Jurkat, Clone E6-1 (cell line): ENCODE results near the gene MRNIP. TPM values are rescaled to one million over a fixed set of nuclear protein-coding genes. Genes with fewer than 3 reads are reported as not detected.

ENCODE experiments used
- DNase-seq: peaks from one replicate; pipeline ENCODE4 v3.0.0-alpha.2; 2011; ENCODE audit warnings: low read depth, low spot score
- H3K4me3 ChIP-seq: 2 replicates; pipeline ENCODE4 v1.5.1; 2011; ENCODE audit warnings: mild to moderate bottlenecking, low read length, control low read depth, moderate library complexity
- polyA plus RNA-seq: library from polyadenylated mRNA; unstranded; fragments of >200 nt; gene quantifications from one replicate; pipeline ENCODE4 v1.2.1, GENCODE V29; 2012; ENCODE audit warnings: missing spikeins; ENCODE audit not compliant: insufficient read length, insufficient read depth

MRNIP gene
- 17.1 TPM for polyA plus RNA-seq

DNA sequence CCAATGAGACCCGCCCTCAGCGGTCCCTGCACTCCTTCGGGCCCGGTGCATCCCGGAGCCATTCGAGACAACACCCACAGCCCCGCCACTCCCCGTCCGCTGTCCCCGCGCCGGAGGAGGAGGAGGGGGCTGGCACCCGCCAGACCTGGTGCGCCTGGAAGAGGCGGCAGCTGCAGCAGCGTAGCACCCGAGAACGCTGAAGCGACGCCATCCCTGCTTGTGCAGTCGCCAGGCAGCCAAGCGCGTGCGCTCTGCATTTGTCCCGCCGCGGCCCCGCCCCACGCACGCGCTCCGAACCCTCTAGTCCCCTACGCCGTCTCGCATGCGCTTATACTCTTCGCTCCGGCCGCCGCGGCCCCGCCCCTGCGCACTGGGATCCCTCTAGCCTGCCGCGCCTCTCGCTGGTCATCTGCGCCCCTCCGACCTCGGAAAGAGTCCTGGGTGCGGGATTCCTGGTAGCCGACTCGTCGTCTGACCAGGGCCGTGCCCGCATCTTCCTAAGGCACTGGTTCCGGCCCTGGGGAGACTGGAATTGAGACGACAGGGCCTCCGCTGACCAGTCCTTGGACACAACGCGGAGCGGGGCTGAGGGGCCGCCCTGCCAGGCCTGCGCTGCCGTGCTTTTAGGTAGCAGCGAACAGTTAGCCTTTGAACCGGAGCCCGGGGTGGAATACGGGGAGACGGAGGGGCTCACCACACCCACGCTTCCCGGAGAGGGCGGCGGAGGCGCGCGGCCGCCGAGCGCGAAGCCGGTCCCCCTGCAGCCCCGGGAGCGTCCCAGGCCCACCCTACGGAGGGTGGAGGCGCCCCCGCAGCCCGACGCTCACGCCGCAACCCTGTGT is at the start of gene MRNIP:
MRNIP (minus strand) TSS at position 232 of the 842 bp plus-strand sequence; CDS start at position 211, 21 bp downstream.
- peak within 1 kb of the TSS; percentile 83 for H3K4me3 ChIP-seq
- DNase-seq, result peak; percentile 83

DNA sequence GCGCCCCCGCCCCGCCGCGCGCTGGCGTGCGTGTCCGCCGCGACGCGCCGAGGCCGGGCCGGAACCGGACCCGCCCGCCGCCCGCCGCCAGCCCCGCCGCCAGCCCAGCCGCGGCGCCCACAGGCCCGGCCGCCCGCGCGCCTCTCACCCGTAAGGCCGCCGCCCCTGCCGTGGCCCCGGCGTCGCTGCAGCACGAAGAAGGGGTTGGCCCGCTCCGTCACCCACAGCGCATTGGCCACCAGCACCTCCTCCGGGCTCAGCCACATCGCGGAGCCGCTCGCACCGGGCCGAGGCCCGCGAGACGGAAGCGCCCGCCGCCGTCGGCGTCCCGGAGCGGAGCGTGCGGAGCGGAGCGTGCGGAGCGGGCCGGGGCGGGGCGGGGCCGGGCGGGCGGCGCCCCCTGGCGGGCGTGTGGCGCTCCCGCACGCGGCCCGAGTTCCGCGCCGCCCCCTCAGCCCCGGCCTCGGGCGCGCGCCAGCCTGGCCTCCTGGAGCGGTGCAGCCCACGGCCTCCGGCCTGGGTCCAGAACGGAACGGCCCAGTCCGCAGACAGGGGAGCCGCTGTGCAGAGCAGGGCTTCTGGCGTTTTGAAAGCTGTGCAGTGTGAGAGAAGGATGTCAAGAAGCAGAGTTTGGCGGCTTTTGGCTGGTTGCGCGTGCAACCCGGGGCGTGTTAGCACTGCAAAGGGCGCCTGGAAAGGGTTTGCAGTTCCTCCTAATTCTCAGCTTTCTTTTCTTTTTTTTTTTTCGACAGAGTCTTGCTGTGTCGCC is 49.1 kb upstream of the MRNIP start, which contains the start of gene TBC1D9B:
TBC1D9B (minus strand) TSS at position 342 of the 769 bp plus-strand sequence; CDS start at position 266, 76 bp downstream.
- DNase-seq, result peak; percentile 30
- H3K4me3 ChIP-seq, result peak within 1 kb of the TSS; percentile 79

- DNase-seq, result peak; percentile 26
- H3K4me3 ChIP-seq, result peak overlapping the region; percentile 79
Measured at GRCh38 chr5:179906795-179907555, 48.4 kb upstream of the MRNIP start.

- peak; percentile 24 for DNase-seq
- H3K4me3 ChIP-seq, result peak overlapping the region; percentile 79
Measured at GRCh38 chr5:179906294-179906794, 47.7 kb upstream of the MRNIP start.

- DNase-seq, result no peak
- no peak overlapping the region for H3K4me3 ChIP-seq
Measured at GRCh38 chr5:179905161-179905560, 46.5 kb upstream of the MRNIP start.

GRCh38 chr5:179904463-179905160 is 46.0 kb upstream of the MRNIP start:
- no peak for DNase-seq
- H3K4me3 ChIP-seq, result no peak overlapping the region

GRCh38 chr5:179902763-179903158 is 44.1 kb upstream of the MRNIP start:
- DNase-seq, result no peak
- H3K4me3 ChIP-seq, result no peak overlapping the region

DNA sequence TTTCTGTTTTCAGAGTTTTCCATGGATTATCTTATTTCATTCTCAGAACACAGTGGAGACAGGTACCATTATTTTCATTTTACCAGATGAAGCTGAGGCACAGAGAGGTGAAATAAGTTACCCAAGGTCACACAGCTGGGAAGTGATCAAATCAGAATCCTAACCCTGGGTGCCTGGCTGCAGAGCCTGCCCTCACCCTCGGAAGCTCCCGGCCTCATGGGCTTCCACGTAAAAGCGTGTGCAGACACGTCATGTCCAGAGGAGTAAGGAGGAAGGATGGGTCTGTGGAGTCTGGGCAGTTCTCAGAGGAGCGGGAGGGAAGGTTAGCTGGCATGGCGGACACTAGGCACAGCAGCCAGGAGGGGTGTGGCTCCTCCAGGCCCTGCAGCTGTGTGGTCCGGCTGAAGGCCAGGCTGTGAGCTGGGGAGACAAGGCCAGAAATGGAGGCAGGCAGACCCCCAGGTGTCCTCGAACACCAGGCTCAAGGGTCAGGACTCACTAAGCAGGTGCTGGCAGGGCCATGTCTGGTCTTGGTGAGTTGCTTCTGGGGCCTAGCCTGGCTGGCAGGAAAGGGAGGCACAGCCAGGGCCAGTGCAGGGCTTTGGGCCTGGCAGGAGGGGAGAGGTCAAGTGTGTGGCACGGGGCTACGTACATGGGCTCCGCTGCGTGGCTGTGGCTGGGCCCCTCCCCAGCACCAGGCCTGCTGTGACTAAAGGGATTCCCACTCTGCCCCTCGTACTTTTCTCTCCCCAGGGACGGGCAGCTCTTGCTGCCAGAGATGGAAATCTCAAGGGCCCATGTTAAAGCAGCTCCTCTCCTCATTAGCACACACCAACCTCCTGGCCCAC is 43.5 kb upstream of the MRNIP start:
- no peak for DNase-seq
- H3K4me3 ChIP-seq, result no peak overlapping the region

DNA sequence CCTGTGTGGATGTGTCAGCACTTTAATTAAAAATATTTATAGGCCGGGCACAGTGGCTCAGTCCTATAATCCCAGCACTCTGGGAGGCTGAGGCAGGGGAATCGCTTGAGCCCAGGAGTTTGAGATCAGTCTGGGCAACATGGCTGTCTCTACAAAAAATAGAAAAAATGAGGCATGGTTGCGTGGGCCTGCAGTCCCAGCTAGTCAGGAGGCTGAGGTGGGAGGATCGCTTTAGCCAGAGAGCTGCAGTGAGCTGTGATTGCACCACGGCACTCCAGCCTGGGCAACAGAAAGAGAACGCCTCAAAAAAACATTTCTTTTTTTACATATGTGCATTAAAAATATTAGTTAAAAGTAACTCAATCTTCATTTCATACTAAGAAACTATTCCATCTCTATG is 42.8 kb upstream of the MRNIP start:
- no peak overlapping the region for H3K4me3 ChIP-seq

DNA sequence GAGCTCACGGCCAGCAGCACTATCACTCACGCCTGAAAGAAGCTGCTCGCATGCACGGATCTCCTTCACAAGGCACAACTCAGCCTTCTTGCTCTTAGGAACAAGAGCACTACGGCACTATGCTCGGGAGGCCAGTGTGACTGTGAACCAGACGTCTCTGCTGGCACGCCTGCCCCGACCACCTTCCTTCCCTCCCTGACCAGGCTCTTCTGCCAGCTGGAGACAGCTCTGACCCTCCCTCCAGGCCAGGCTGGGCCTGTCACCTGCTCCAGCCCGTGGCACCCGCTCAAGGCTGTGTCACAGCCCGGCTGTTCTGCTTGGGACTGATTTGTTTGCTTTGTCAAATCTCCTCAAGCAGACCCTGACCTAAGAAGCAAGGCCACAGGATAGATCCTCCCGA is 42.1 kb upstream of the MRNIP start:
- DNase-seq, result no peak
- no peak overlapping the region for H3K4me3 ChIP-seq

More for the DNA sequence above, 42.8 kb upstream of the MRNIP start:
- no peak for DNase-seq

DNA sequence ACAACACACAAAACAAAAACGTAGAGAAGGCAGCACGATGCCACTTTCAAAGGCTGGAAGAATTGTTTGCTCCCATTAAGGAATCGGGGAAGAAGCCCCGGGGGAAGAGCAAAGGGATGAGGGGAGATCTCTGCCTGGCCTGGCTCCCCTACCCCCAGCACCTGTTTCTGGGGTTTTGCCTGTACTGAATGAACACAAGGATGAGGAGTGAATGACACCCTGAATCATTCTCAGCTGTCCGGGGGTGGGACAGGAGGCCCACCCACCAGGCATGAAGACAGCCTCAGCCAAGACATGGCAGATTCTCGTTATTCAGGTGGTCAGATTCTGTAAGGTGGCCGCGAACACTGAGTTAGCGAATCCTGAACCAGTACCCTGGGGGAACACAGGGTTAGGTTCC is 41.6 kb upstream of the MRNIP start:
- no peak for DNase-seq
- H3K4me3 ChIP-seq, result no peak overlapping the region

GRCh38 chr5:179895861-179896260 is 37.2 kb upstream of the MRNIP start:
- no peak for DNase-seq

DNA sequence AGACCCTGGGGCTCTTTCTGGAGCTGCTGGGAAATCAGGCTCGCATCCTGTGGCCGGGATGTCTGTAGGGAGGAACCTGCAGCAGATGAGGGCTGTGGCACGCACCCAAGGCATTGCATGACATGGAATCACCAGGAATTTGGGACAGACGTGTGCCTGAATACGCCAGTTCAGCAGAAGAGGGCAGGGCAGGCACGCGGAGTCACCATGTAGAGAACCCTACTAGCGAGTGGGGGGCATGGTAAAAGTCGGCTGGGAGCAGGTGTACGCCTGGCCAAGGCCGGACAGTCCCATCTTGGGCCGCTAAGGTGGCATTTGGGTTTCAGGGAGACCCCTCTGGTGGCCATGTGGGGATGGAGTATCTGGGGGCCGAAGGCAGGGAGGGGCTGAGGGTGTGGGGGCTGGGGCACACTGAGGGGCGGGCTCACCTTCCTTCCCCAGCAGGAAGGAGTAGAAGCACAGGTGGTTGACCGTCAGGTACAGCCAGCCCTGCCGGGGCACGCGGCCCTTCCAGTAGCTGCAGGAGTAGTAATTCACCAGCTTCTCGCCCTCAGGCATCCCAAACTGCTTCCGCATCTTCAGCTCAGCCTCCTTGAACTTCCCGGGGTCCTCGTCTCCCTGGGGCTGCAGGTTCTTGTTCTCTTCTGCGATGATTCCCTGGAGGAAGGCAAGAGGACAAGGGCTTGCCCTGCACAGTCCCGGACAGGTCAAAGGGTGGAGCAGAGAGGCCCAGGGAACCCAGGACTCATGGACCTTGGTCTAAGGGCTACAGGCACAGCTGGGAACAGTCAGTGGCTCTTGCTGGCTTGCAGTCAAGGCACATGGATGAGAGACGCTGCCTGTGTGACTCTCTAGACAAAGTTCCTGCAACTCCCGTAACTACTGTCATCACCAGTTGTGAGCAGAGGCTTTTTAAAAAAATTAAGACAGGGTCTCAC is 35.6 kb upstream of the MRNIP start:
- DNase-seq, result no peak
- H3K4me3 ChIP-seq, result no peak overlapping the region

More at GRCh38 chr5:179895861-179896260, 37.2 kb upstream of the MRNIP start:
- H3K4me3 ChIP-seq, result no peak overlapping the region

DNA sequence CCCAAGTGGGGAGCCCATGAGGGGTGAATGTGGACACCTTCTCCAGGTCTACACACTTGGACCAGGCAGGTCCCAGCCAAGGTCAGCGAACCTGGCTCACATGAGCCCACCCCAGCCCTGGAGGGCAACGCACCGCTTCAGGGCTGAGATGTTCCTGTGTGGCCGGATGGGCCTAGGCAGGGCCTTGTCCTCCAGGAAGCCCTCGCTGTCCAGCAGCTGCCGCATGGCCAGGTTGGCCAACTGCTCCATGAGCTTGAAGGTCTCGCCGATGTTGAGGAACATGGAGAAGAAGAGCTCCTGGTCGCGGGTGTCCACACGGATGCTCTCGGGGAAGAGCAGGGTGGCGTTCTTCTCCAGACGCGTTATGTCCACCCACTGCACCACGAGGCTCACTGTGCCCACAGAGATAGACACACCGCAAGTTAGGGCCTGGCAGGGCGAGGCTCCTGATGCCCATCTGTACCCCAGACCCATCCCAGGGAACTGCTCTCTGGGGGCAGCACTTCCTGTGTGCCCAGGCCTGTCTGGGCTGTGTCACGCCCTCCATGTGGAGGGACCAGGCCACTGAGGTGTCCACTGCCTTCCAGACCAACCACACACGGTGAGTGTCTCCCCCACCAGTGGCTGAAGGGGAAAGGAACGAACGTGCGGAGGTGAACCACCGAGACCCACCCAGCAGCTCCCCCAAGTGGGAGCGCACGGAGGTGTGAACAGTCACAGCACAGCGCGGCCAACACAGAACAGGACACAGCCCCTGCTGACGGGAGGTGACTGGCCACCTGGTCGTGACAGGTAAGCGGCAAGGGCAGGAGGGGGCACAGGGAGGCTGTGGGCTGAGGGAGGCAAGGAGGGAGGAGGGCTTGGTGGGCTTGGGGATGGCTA is 34.7 kb upstream of the MRNIP start:
- H3K4me3 ChIP-seq, result no peak overlapping the region
- no peak for DNase-seq

DNA sequence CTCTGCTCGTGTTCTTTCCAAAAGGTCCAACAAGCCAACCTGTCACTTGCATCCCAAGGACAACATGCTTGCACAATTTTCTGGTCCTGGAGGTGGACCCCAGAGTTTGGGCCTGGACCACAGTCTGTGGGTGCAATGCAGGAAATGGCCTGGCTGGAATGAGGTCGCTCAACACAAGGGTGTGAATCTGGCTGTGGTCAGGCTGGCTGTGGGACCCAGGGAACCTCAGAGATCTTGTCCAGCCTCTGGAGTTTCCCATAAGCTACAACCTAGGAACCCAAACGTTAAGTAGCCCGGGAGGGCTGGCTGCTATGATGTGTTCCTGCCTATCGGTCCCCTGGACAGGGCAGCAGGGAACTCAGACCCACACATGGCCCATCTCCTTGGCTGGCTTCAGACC is 33.6 kb upstream of the MRNIP start:
- no peak overlapping the region for H3K4me3 ChIP-seq
- DNase-seq, result no peak
